Tibial nerve (tissue), 4 donors: ENCODE data around the gene KRTAP4-12. TPM values are rescaled to one million over a fixed set of nuclear protein-coding genes. Genes with fewer than 3 reads are reported as not detected.
"Not testable (repeated sequence)": the region's sequence is repeated elsewhere in the genome, so short reads cannot be mapped to it uniquely, and the experiment has no call there.

Experiments
- DNase-seq, 2 donors: peaks; one replicate each; pipeline ENCODE4 v3.0.0-alpha.2; 2019; ENCODE audit warnings: low spot score in 2 of 2
- H3K27ac ChIP-seq, 4 donors: fragments of 200-600 bp; sonication (generic) in 3 of 4; one replicate each; pipeline ENCODE4 v1.5.1; 2017 to 2019; ENCODE audit warnings: mild to moderate bottlenecking in 1 of 4
- H3K27me3 ChIP-seq, 2 donors: fragments of 200-600 bp; sonication (generic) in 1 of 2; one replicate each; pipeline versions ENCODE4 v1.5.1 to v1.6.0; 2017 to 2019
- H3K36me3 ChIP-seq, 3 donors: fragments of 200-600 bp; sonication (generic); one replicate each; pipeline ENCODE4 v1.5.1; 2018 to 2019
- H3K4me1 ChIP-seq, 4 donors: fragments of 200-600 bp; sonication (generic) in 3 of 4; one replicate each; pipeline ENCODE4 v1.5.1; 2017 to 2019
- H3K4me3 ChIP-seq, 4 donors: fragments of 200-600 bp; sonication (generic) in 3 of 4; one replicate each; pipeline ENCODE4 v1.5.1; 2017 to 2019; ENCODE audit warnings: mild to moderate bottlenecking in 1 of 4, moderate library complexity in 1 of 4
- H3K9me3 ChIP-seq, 4 donors: fragments of 200-600 bp; sonication (generic) in 3 of 4; one replicate each; pipeline ENCODE4 v1.5.1; 2017 to 2019
- CTCF ChIP-seq, 5 experiments: fragments of 200-600 bp in 3 of 5; fragments of 450-650 bp in 2 of 5; sonication (generic) in 3 of 5; IDR thresholded peaks; one replicate each; pipeline ENCODE4 v1.5.1; 2016 to 2019; ENCODE audit warnings: antibody characterized with exemption in 5 of 5, mild to moderate bottlenecking in 3 of 5, moderate library complexity in 2 of 5
- EP300 ChIP-seq, 2 donors: sonication (generic); formaldehyde crosslinking; IDR thresholded peaks; one replicate each; pipeline ENCODE4 v1.6.1; 2017; ENCODE audit warnings: antibody characterized with exemption in 2 of 2, mild to moderate bottlenecking in 1 of 2
- POLR2A ChIP-seq, 2 donors: fragments of 450-650 bp; IDR thresholded peaks; one replicate each; pipeline ENCODE4 v1.6.1; 2017; ENCODE audit warnings: antibody characterized with exemption in 2 of 2, mild to moderate bottlenecking in 2 of 2, moderate library complexity in 2 of 2
- WGBS, 2 donors: methylation state at CpG; one replicate each; pipeline ENCODE4 v1.1.5; 2018; 5-methylcytosine and 5-hydroxymethylcytosine counted together
- total RNA-seq, 4 donors: library from RNA; depleted of rRNA; stranded (reverse); fragments of >200 nt; gene quantifications; one replicate each; pipeline ENCODE4 v1.1.0, GENCODE V29; 2016

KRTAP4-12 gene
- total RNA-seq, 4 donors from 2014 or later, result not detected

DNA sequence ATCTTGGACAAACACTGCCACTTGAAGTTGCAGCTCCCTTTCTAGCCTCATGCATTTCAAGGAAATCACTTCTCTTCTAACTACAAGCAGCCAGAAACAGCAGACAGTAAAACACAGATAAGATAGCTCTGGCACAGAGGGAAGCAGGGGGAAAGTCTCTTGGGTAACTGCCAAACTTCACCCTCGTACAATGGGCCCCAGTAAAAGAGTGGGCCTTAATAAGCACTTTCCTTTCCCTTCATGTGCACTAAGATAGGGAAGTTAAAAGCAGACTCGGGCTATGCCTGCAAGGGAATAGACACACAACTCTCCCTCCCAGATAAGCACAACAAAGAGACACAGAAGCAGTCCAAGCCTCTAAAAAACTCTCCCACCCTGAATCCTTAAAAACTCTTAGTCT is 29.9 kb upstream of the KRTAP4-12 start:
- H3K4me3 ChIP-seq, result no peak overlapping the region
- no peak overlapping the region for H3K27ac ChIP-seq
- 14 to 22% methylated on average over 2 of the region's 2 CpGs for WGBS, 2 donors
- H3K27me3 ChIP-seq, result no peaks in the 10 kb centered on the region
- no peak for DNase-seq
- H3K36me3 ChIP-seq, result no peaks in the 10 kb centered on the region
- no peaks in the 10 kb centered on the region for H3K9me3 ChIP-seq
- no peaks in the 10 kb centered on the region for H3K4me1 ChIP-seq
- no peak for TF ChIP-seq EP300 (IDR thresholded peaks at IDR 0.05)
- TF ChIP-seq POLR2A (IDR thresholded peaks at IDR 0.05), result no peak
- no peak for TF ChIP-seq CTCF (IDR thresholded peaks at IDR 0.05)

DNA sequence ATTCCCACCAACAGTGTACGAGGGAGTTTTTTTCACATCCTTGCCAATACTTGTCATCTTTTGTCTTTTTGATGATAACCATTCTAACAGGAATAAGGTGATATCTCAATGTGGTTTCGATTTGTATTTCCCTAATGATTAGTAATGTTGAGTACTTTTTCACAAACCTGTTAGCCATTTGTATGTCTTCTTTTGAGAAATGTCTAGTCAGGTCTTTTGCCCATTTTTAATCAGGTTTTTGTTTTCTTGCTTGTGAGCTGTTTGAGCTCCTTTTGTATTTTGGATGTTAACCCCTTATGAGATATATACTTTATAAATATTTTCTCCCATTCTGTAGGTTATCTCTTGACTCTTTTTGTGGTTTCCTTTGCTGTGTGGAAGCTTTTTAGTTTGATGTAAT is 27.5 kb upstream of the KRTAP4-12 start:
- WGBS, 2 donors, result 74 to 81% methylated on average over 2 of the region's 2 CpGs
- no peaks in the 10 kb centered on the region for H3K36me3 ChIP-seq
- DNase-seq, result no peak
- H3K27ac ChIP-seq, result no peak overlapping the region
- no peaks in the 10 kb centered on the region for H3K4me1 ChIP-seq
- H3K4me3 ChIP-seq, result no peak overlapping the region
- H3K27me3 ChIP-seq, result no peaks in the 10 kb centered on the region
- no peaks in the 10 kb centered on the region for H3K9me3 ChIP-seq
- no peak for TF ChIP-seq EP300 (IDR thresholded peaks at IDR 0.05)

DNA sequence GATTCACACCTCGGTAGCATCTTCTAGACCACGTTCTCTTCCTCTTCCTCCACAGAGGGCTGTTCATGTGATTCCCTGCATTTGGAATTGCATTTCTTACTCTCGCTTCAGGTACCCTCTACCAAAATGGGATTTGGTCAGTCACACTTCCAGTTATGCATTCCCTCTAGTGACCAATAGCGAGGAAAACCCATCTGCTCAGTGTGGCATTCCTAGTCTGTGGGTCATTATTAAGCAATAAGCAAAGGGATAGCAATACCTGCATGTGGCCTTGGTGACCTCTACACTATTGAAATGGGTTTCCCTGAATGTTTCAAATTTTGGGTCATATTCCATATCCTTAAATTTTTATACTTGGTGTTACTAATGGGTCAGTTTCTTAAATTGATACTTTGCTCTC is 26.0 kb upstream of the KRTAP4-12 start:
- no peak for DNase-seq
- Histone ChIP-seq H3K36me3 (no peaks in the 10 kb centered on the region), H3K27me3 (no peaks in the 10 kb centered on the region), H3K4me1 (no peaks in the 10 kb centered on the region), H3K4me3 (no peak overlapping the region), H3K9me3 (no peaks in the 10 kb centered on the region), H3K27ac (no peak overlapping the region)
- WGBS, 2 donors, result 83 to 91% methylated on average over 4 of the region's 4 CpGs
- TF ChIP-seq EP300 (IDR thresholded peaks at IDR 0.05), result no peak
- TF ChIP-seq CTCF (IDR thresholded peaks at IDR 0.05), result no peak
- TF ChIP-seq POLR2A (IDR thresholded peaks at IDR 0.05), result no peak

- Histone ChIP-seq H3K4me3 (no peak within 1 kb of the TSS), H3K27ac (no peak within 1 kb of the TSS), H3K27me3 (no peaks in the 10 kb centered on the region), H3K9me3 (no peaks in the 10 kb centered on the region), H3K36me3 (no peaks in the 10 kb centered on the region), H3K4me1 (no peaks in the 10 kb centered on the region)
- TF ChIP-seq EP300 (IDR thresholded peaks at IDR 0.05), result no peak
- no peak for TF ChIP-seq CTCF (IDR thresholded peaks at IDR 0.05)
- TF ChIP-seq POLR2A (IDR thresholded peaks at IDR 0.05), result no peak
- 61 to 86% methylated on average over 2 of the region's 2 CpGs for WGBS, 2 donors
- no peak for DNase-seq
These were observed 25.6 kb upstream of the KRTAP4-12 start, which contains the start of gene KRTAP4-5 for GRCh38 chr17:41149652-41149985. Gene KRTAP4-5 (minus strand): TSS chr17:41149825. CDS start chr17:41149767, 58 bp downstream.

DNA sequence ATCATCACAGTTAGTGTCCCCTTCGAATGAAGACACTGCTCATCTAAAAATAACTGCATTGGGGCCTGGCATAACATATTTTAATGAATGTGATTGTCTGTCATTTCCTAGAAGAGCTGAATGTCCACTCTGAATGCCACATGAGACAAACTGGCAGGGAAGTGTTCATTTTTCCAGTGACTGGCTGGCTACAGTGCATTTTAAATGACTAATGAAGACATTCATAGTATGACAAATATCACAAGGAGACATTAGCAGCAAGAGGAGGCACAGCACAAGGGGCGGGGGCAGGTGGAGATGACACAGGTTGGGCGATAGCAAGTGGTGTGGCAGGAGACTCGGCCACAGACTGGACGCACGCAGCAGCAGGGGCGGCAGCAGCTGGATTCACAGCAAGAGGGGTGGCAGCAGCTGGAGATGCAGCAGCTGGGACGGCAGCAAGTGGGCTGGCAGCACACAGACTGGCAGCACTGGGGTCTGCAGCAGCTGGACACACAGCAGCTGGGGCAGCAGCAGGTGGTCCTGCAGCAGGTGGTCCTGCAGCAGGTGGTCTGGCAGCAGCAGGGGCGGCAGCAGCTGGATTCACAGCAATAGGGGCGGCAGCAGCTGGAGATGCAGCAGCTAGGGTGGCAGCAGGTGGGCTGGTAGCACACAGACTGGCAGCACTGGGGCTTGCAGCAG is 25.1 kb upstream of the KRTAP4-12 start:
- H3K27me3 ChIP-seq, H3K4me1 ChIP-seq, H3K9me3 ChIP-seq, H3K36me3 ChIP-seq, H3K27ac ChIP-seq, H3K4me3 ChIP-seq, DNase-seq: not testable (repeated sequence)
- WGBS, 2 donors, result 77 to 78% methylated on average over 8 to 9 of the region's 10 CpGs

DNA sequence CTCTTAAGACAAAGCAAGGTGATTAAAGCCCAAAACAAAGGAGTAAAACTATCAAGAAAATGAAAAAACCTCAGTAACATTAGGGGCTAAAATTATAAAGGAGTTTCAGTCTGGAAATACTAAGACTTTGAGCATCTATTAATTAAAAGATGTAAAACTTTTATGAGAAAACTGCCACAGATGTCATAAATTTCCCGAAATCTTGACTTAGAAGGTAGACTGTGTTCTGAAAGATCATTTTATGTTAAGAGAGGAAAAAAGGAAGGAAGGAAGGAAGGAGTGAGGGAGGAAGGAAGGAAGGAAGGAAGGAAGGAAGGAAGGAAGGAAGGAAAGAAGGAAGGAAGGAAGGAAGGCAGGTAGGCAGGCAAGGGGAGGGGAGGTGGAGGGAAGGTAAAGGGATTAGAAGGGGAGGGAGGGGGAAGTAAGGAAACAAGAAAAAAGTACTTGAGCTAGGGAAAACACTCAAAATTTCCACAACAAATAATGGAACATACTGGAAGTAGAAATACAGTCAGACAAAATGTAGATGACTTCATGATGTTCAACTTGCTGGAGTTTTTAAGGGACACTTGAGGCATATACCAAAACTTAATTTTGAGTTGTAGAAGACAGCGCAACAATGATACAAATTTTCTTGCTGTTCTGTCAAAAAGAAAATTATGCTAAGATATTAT is 23.7 kb upstream of the KRTAP4-12 start:
- Histone ChIP-seq H3K4me3 (no peak overlapping the region), H3K4me1 (no peaks in the 10 kb centered on the region), H3K9me3 (peaks cover 0 to 19% (median 0%) of the 10 kb centered on the region in 4 donors), H3K27ac (no peak overlapping the region), H3K36me3 (no peaks in the 10 kb centered on the region), H3K27me3 (no peaks in the 10 kb centered on the region)
- TF ChIP-seq POLR2A (IDR thresholded peaks at IDR 0.05) (no peak), CTCF (IDR thresholded peaks at IDR 0.05) (no peak), EP300 (IDR thresholded peaks at IDR 0.05) (no peak)
- 89 to 97% methylated on average over 2 of the region's 2 CpGs for WGBS, 2 donors
- no peak for DNase-seq
